GM23338 (cell line): ENCODE measurements around the gene STK24. TPM values are rescaled to one million over a fixed set of nuclear protein-coding genes. Genes with fewer than 3 reads are reported as not detected.

Experiments used
- ATAC-seq: fragments of 200-7000 bp; cut with Tn5 transposase; 3 replicates; pipeline ENCODE4 v1.9.1; 2020
- DNase-seq: peaks from one replicate; pipeline ENCODE4 v3.0.0-alpha.2; 2015; ENCODE audit warnings: low spot score
- H2AFZ ChIP-seq: fragments of 200-600 bp; sonication (generic); 2 replicates; pipeline ENCODE4 v1.8.0; 2016; ENCODE audit warnings: antibody characterized with exemption, mild to moderate bottlenecking, moderate library complexity
- H3F3A ChIP-seq: fragments of 200-600 bp; sonication (generic); replicated peaks from 2 replicates; pipeline ENCODE4 v1.8.0; 2017; ENCODE audit warnings: antibody characterized with exemption, mixed run types, low read depth
- H3K27ac ChIP-seq: fragments of 200-600 bp; sonication (generic); 2 replicates; pipeline ENCODE4 v1.6.1; 2016; ENCODE audit warnings: low read depth
- H3K27me3 ChIP-seq: fragments of 200-600 bp; sonication (generic); 2 replicates; pipeline ENCODE4 v1.8.0; 2016; ENCODE audit warnings: mild to moderate bottlenecking, mixed run types, moderate library complexity; ENCODE audit not compliant: insufficient read depth
- H3K36me3 ChIP-seq: fragments of 200-600 bp; sonication (generic); 2 replicates; pipeline ENCODE4 v1.8.0; 2016; ENCODE audit warnings: mild to moderate bottlenecking; ENCODE audit not compliant: insufficient read depth
- H3K4me1 ChIP-seq: fragments of 200-600 bp; sonication (generic); 2 replicates; pipeline ENCODE4 v1.8.0; 2016; ENCODE audit warnings: mild to moderate bottlenecking, moderate library complexity; ENCODE audit not compliant: insufficient read depth
- H3K4me2 ChIP-seq: fragments of 200-600 bp; sonication (generic); 2 replicates; pipeline ENCODE4 v1.7.1; 2017; ENCODE audit warnings: mixed run types
- H3K4me3 ChIP-seq: fragments of 200-600 bp; sonication (generic); 2 replicates; pipeline ENCODE4 v1.6.1; 2016; ENCODE audit warnings: mixed run types
- H3K79me2 ChIP-seq: fragments of 200-600 bp; sonication (generic); replicated peaks from 2 replicates; pipeline ENCODE4 v1.8.0; 2017; ENCODE audit warnings: mild to moderate bottlenecking; ENCODE audit not compliant: insufficient read depth
- H3K9me2 ChIP-seq: fragments of 200-600 bp; sonication (generic); 2 replicates; pipeline ENCODE4 v1.8.0; 2017; ENCODE audit not compliant: insufficient read depth
- H4K20me1 ChIP-seq: fragments of 200-600 bp; sonication (generic); replicated peaks from 2 replicates; pipeline ENCODE4 v1.8.0; 2017; ENCODE audit warnings: mild to moderate bottlenecking; ENCODE audit not compliant: insufficient read depth
- H3K27ac Mint-ChIP-seq: 2 replicates; pipeline ENCODE4 v1.8.0; 2020; ENCODE audit warnings: inconsistent platforms, mild to moderate bottlenecking, moderate library complexity, mixed read lengths
- H3K27me3 Mint-ChIP-seq: 3 replicates; pipeline ENCODE4 v1.8.0; 2022; ENCODE audit warnings: low read depth, mild to moderate bottlenecking, moderate library complexity, mixed read lengths, inconsistent platforms; ENCODE audit not compliant: insufficient read depth, poor library complexity
- H3K36me3 Mint-ChIP-seq: 3 replicates; pipeline ENCODE4 v1.8.0; 2021; ENCODE audit warnings: low read depth, mild to moderate bottlenecking, inconsistent platforms, moderate library complexity, mixed read lengths
- H3K4me1 Mint-ChIP-seq: 3 replicates; pipeline ENCODE4 v1.8.0; 2020; ENCODE audit warnings: mild to moderate bottlenecking, inconsistent platforms, mixed read lengths
- H3K4me3 Mint-ChIP-seq: 3 replicates; pipeline ENCODE4 v1.8.0; 2021; ENCODE audit warnings: moderate library complexity, mild to moderate bottlenecking, inconsistent platforms, mixed read lengths
- H3K9me3 Mint-ChIP-seq: 3 replicates; pipeline ENCODE4 v1.8.0; 2020; ENCODE audit warnings: moderate library complexity, mild to moderate bottlenecking, inconsistent platforms, mixed read lengths
- EZH2phosphoT487 ChIP-seq: fragments of 200-600 bp; sonication (generic); IDR thresholded peaks from one replicate; pipeline ENCODE4 v1.8.1; 2018; ENCODE audit warnings: antibody characterized with exemption; ENCODE audit not compliant: unreplicated experiment
- NANOG ChIP-seq: IDR thresholded peaks from 2 replicates; pipeline ENCODE4 v1.6.1; 2016; ENCODE audit warnings: antibody characterized with exemption, borderline replicate concordance
- ZNF331 ChIP-seq: fragments of 250-450 bp; sonication (Bioruptor Pico); IDR thresholded peaks from 2 replicates; pipeline ENCODE4 v1.5.0; 2020; ENCODE audit warnings: low read depth, mild to moderate bottlenecking, moderate library complexity
- polyA plus RNA-seq: library from polyadenylated mRNA; unstranded; fragments of >200 nt; fragmentation: Nextera tagmentation; extraction: Ambion mirVana; gene quantifications from 2 replicates; pipeline ENCODE4 v1.2.1, GENCODE V29; 2016
- total RNA-seq: library from RNA; depleted of rRNA; stranded (reverse); fragments of >200 nt; shearing (Covaris generic); gene quantifications from 2 replicates; pipeline ENCODE4 v1.2.3, GENCODE V29; 2014
- TF ChIP-seq, protein P1 (sequence below): fragments of 250-450 bp; sonication (Bioruptor Pico); IDR thresholded peaks from 2 replicates; pipeline ENCODE4 v1.5.0; 2020; ENCODE audit warnings: mild to moderate bottlenecking, moderate library complexity

STK24 gene
- total and polyA plus RNA-seq, 2 experiments from 2014 or later: 56.5 to 144 TPM

DNA sequence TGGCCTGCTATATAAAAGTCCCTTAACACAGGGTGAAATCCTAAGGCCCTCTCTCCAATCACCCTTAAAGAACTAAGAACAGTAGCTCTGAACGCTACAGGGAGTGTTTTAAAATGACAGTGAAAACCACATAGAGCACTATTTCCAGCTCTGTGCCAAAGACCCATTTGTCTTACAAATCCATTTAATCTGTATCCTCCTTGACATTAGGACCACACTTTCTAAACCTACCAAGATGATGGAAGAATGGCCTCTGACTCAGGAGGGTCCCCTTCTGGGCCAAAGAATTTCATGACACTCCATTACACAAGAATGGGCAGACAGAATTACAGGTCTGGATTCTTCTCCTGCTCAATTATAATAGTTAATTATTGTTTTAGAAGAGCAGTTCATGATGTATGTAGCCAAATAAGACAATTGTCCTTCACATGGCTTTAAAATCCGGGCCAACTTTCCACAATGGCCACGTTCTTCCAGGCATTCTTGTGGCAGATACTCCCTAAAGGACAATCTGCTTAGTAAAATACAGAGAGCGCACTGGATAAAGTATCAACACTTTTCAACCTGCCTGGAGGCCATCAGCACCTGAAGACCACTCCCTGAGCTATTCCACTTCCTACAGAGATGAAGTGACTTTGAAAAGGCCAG lies 61.0 kb downstream of the STK24 start:
- Histone ChIP-seq H3K4me3 (no peak overlapping the region), H3K27ac (no peak overlapping the region), H2AFZ (no peak overlapping the region), H3K36me3 (no peaks in the 10 kb centered on the region), H4K20me1 (peaks cover 47% of the 10 kb centered on the region), H3F3A (no peaks in the 10 kb centered on the region), H3K9me2 (no peaks in the 10 kb centered on the region), H3K27me3 (no peaks in the 10 kb centered on the region), H3K4me1 (peaks cover 6% of the 10 kb centered on the region; the same call in 1 of the 2 replicates), H3K4me2 (no peak overlapping the region), H3K79me2 (peaks cover 96% of the 10 kb centered on the region)
- Mint-ChIP-seq H3K9me3 (no peaks in the 10 kb centered on the region), H3K4me3 (no peak overlapping the region), H3K27me3 (no peaks in the 10 kb centered on the region), H3K27ac (no peak overlapping the region), H3K36me3 (peaks cover 13% of the 10 kb centered on the region), H3K4me1 (peaks cover 38% of the 10 kb centered on the region)
- DNase-seq (no peak), ATAC-seq (no peak)
- TF ChIP-seq, protein P1, sequence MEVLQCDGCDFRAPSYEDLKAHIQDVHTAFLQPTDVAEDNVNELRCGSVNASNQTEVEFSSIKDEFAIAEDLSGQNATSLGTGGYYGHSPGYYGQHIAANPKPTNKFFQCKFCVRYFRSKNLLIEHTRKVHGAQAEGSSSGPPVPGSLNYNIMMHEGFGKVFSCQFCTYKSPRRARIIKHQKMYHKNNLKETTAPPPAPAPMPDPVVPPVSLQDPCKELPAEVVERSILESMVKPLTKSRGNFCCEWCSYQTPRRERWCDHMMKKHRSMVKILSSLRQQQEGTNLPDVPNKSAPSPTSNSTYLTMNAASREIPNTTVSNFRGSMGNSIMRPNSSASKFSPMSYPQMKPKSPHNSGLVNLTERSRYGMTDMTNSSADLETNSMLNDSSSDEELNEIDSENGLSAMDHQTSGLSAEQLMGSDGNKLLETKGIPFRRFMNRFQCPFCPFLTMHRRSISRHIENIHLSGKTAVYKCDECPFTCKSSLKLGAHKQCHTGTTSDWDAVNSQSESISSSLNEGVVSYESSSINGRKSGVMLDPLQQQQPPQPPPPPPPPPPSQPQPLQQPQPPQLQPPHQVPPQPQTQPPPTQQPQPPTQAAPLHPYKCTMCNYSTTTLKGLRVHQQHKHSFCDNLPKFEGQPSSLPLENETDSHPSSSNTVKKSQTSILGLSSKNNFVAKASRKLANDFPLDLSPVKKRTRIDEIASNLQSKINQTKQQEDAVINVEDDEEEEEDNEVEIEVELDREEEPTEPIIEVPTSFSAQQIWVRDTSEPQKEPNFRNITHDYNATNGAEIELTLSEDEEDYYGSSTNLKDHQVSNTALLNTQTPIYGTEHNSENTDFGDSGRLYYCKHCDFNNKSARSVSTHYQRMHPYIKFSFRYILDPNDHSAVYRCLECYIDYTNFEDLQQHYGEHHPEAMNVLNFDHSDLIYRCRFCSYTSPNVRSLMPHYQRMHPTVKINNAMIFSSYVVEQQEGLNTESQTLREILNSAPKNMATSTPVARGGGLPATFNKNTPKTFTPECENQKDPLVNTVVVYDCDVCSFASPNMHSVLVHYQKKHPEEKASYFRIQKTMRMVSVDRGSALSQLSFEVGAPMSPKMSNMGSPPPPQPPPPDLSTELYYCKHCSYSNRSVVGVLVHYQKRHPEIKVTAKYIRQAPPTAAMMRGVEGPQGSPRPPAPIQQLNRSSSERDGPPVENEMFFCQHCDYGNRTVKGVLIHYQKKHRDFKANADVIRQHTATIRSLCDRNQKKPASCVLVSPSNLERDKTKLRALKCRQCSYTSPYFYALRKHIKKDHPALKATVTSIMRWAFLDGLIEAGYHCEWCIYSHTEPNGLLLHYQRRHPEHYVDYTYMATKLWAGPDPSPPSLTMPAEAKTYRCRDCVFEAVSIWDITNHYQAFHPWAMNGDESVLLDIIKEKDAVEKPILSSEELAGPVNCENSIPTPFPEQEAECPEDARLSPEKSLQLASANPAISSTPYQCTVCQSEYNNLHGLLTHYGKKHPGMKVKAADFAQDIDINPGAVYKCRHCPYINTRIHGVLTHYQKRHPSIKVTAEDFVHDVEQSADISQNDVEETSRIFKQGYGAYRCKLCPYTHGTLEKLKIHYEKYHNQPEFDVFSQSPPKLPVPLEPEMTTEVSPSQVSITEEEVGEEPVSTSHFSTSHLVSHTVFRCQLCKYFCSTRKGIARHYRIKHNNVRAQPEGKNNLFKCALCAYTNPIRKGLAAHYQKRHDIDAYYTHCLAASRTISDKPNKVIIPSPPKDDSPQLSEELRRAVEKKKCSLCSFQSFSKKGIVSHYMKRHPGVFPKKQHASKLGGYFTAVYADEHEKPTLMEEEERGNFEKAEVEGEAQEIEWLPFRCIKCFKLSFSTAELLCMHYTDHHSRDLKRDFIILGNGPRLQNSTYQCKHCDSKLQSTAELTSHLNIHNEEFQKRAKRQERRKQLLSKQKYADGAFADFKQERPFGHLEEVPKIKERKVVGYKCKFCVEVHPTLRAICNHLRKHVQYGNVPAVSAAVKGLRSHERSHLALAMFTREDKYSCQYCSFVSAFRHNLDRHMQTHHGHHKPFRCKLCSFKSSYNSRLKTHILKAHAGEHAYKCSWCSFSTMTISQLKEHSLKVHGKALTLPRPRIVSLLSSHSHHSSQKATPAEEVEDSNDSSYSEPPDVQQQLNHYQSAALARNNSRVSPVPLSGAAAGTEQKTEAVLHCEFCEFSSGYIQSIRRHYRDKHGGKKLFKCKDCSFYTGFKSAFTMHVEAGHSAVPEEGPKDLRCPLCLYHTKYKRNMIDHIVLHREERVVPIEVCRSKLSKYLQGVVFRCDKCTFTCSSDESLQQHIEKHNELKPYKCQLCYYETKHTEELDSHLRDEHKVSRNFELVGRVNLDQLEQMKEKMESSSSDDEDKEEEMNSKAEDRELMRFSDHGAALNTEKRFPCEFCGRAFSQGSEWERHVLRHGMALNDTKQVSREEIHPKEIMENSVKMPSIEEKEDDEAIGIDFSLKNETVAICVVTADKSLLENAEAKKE (CRISPR knock-in tag): no peak

DNA sequence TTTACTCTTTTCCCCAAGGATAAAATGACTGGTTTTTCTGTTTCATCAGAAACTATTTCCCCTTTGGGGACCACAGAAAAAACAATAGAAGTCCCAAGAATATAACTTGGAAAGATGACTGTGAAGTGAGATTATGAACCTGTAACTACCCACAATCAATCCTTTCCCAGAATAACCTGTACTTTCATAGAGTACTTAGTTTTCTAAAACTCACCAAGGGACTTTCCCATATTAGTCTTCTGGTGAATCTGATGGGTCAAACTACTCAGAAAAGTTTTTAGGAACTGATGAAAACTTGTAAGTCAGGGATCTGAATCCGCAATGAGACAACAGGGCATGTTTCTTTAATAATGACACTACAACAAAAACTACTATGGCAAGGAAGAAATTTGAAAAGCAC lies 62.6 kb downstream of the STK24 start:
- H3K79me2 ChIP-seq: peaks cover 96% of the 10 kb centered on the region
- H3K36me3 ChIP-seq: no peaks in the 10 kb centered on the region
- ATAC-seq (no peak), DNase-seq (no peak)
- no peak overlapping the region for H3K4me3 ChIP-seq
- H3K9me2 ChIP-seq: no peaks in the 10 kb centered on the region
- TF ChIP-seq ZNF331 (CRISPR knock-in tag) (no peak), NANOG (no peak), EZH2phosphoT487 (no peak)
- Mint-ChIP-seq H3K27ac (no peak overlapping the region), H3K4me1 (peaks cover 37% of the 10 kb centered on the region), H3K27me3 (no peaks in the 10 kb centered on the region), H3K9me3 (no peaks in the 10 kb centered on the region), H3K4me3 (no peak overlapping the region), H3K36me3 (peaks cover 13% of the 10 kb centered on the region)
- H2AFZ ChIP-seq: no peak overlapping the region
- peaks cover 44% of the 10 kb centered on the region for H4K20me1 ChIP-seq
- no peaks in the 10 kb centered on the region for H3F3A ChIP-seq
- H3K27ac ChIP-seq: no peak overlapping the region; the same call in 1 of the 2 replicates
- H3K4me2 ChIP-seq: no peak overlapping the region
- peaks cover 10% of the 10 kb centered on the region; the same call in 1 of the 2 replicates for H3K4me1 ChIP-seq
- H3K27me3 ChIP-seq: no peaks in the 10 kb centered on the region
